Measurements from ENCODE around the gene RAB6D. TPM values are rescaled to one million over a fixed set of nuclear protein-coding genes. Genes with fewer than 3 reads are reported as not detected.
"Not testable (repeated sequence)": the region's sequence is repeated elsewhere in the genome, so short reads cannot be mapped to it uniquely, and the experiment has no call there.

RAB6D gene
- not detected for total RNA-seq
- long read RNA-seq: 0 reads

GRCh38 chr2:131363703-131364186 is at the start of gene RAB6D:
RAB6D (minus strand) TSS chr2:131364168; CDS start chr2:131363720, 448 bp downstream.
- peak; percentile 69 for ATAC-seq
- DNase-seq (ENCODE audit: missing footprints); intact Hi-C loops (cut with DNase I): not testable (repeated sequence)

GRCh38 chr2:131413148-131413747 is 49.3 kb upstream of the RAB6D start:
- no peak for DNase-seq (ENCODE audit: missing footprints)
- intact Hi-C loops (cut with DNase I): loop anchor here (2.0 to 10.0 kb wide), 3 partner anchors 104 to 392 kb away; no protein-coding TSS in a partner anchor
- ATAC-seq: no peak

GRCh38 chr2:131410173-131410572 is 46.2 kb upstream of the RAB6D start:
- ATAC-seq: no peak
- no peak for DNase-seq (ENCODE audit: missing footprints)
- intact Hi-C loops (cut with DNase I): loop anchor here (5.0 to 10.0 kb wide), 2 partner anchors 107 to 395 kb away; no protein-coding TSS in a partner anchor

- intact Hi-C loops (cut with DNase I): no loop called here
- no peak for ATAC-seq
- no peak for DNase-seq (ENCODE audit: missing footprints)
Observed at GRCh38 chr2:131408778-131409177, 44.8 kb upstream of the RAB6D start.

- intact Hi-C loops (cut with DNase I): no loop called here
- DNase-seq (ENCODE audit: missing footprints): no peak
- ATAC-seq: no peak
Observed at GRCh38 chr2:131408207-131408606, 44.2 kb upstream of the RAB6D start.

- ATAC-seq: no peak
- intact Hi-C loops (cut with DNase I): no loop called here
- DNase-seq (ENCODE audit: missing footprints): no peak
Observed at GRCh38 chr2:131404753-131405152, 40.8 kb upstream of the RAB6D start.

- intact Hi-C loops (cut with DNase I): no loop called here
- ATAC-seq: no peak
- DNase-seq (ENCODE audit: missing footprints): no peak
Observed at GRCh38 chr2:131402320-131403039, 38.5 kb upstream of the RAB6D start.

GRCh38 chr2:131400849-131401248 is 36.9 kb upstream of the RAB6D start:
- intact Hi-C loops (cut with DNase I): no loop called here
- DNase-seq (ENCODE audit: missing footprints) (no peak), ATAC-seq (no peak)

- intact Hi-C loops (cut with DNase I); ATAC-seq; DNase-seq (ENCODE audit: missing footprints): not testable (repeated sequence)
Observed at GRCh38 chr2:131400441-131400840, 36.5 kb upstream of the RAB6D start.

GRCh38 chr2:131396209-131396608 is 32.2 kb upstream of the RAB6D start:
- not testable (repeated sequence) for ATAC-seq

GRCh38 chr2:131395024-131395645 is 31.2 kb upstream of the RAB6D start:
- intact Hi-C loops (cut with DNase I); DNase-seq (ENCODE audit: missing footprints): not testable (repeated sequence)
- peak; percentile 45 for ATAC-seq

More at GRCh38 chr2:131396209-131396608, 32.2 kb upstream of the RAB6D start:
- intact Hi-C loops (cut with DNase I); DNase-seq (ENCODE audit: missing footprints): not testable (repeated sequence)

- ATAC-seq (peak; percentile 57), DNase-seq (ENCODE audit: missing footprints) (peak; percentile 60)
- intact Hi-C loops (cut with DNase I): no loop called here
Observed at GRCh38 chr2:131394147-131394931, 30.4 kb upstream of the RAB6D start.

- DNase-seq (ENCODE audit: missing footprints); ATAC-seq; intact Hi-C loops (cut with DNase I): not testable (repeated sequence)
Observed at GRCh38 chr2:131391953-131392352, 28.0 kb upstream of the RAB6D start.

- intact Hi-C loops (cut with DNase I); ATAC-seq: not testable (repeated sequence)
- peak; percentile 40 for DNase-seq (ENCODE audit: missing footprints)
Observed at GRCh38 chr2:131391471-131391870, 27.5 kb upstream of the RAB6D start.

GRCh38 chr2:131390495-131391130 is 26.6 kb upstream of the RAB6D start:
- DNase-seq (ENCODE audit: missing footprints); ATAC-seq; intact Hi-C loops (cut with DNase I): not testable (repeated sequence)

- DNase-seq (ENCODE audit: missing footprints) (no peak), ATAC-seq (no peak)
- intact Hi-C loops (cut with DNase I): no loop called here
Observed at GRCh38 chr2:131389657-131390056, 25.7 kb upstream of the RAB6D start.

- DNase-seq (ENCODE audit: missing footprints); intact Hi-C loops (cut with DNase I); ATAC-seq: not testable (repeated sequence)
Observed at GRCh38 chr2:131388834-131389233, 24.9 kb upstream of the RAB6D start.

- intact Hi-C loops (cut with DNase I); DNase-seq (ENCODE audit: missing footprints); ATAC-seq: not testable (repeated sequence)
Observed at GRCh38 chr2:131373111-131373510, 9.1 kb upstream of the RAB6D start.
